Transverse colon (tissue), 4 donors: ENCODE data around the gene IMPDH1.

ENCODE experiments used
- POLR2AphosphoS5 ChIP-seq, 3 donors: sonication (generic); formaldehyde crosslinking; IDR thresholded peaks; one replicate each; pipeline ENCODE4 v1.6.1; 2016; ENCODE audit warnings: antibody characterized with exemption in 3 of 3
- TF ChIP-seq, protein P1 (sequence below), 5 experiments: fragments of 200-600 bp in 3 of 5; fragments of 450-650 bp in 2 of 5; sonication (generic) in 3 of 5; IDR thresholded peaks; 1 replicate in 2 of 5; 2 replicates in 3 of 5; pipeline ENCODE4 v1.5.1; 2016 to 2017; ENCODE audit warnings: antibody characterized with exemption in 5 of 5, inconsistent platforms in 3 of 5, mild to moderate bottlenecking in 2 of 5, moderate library complexity in 1 of 5

DNA sequence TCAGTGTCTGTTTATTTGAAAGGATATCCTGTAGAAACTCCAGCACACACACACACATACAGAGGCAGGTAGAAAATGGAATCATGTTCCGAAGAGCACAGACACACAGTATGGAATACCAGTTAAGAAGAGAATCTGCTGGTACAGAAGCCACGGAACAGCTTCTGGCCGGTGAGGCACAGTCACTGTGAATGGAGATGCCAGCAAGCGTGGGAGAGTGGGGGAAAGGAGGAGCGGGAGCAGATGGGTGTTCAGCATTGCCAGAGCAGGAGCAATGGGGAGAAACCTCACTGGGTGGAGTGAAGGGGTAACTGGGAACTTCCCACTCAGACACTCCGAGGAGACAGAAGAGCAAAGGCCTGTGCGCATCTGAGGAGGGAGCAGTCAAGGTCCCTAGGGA, 9.5 kb upstream of the IMPDH1 start:
- TF ChIP-seq POLR2AphosphoS5 (IDR thresholded peaks at IDR 0.05): no peak
- TF ChIP-seq, protein P1, sequence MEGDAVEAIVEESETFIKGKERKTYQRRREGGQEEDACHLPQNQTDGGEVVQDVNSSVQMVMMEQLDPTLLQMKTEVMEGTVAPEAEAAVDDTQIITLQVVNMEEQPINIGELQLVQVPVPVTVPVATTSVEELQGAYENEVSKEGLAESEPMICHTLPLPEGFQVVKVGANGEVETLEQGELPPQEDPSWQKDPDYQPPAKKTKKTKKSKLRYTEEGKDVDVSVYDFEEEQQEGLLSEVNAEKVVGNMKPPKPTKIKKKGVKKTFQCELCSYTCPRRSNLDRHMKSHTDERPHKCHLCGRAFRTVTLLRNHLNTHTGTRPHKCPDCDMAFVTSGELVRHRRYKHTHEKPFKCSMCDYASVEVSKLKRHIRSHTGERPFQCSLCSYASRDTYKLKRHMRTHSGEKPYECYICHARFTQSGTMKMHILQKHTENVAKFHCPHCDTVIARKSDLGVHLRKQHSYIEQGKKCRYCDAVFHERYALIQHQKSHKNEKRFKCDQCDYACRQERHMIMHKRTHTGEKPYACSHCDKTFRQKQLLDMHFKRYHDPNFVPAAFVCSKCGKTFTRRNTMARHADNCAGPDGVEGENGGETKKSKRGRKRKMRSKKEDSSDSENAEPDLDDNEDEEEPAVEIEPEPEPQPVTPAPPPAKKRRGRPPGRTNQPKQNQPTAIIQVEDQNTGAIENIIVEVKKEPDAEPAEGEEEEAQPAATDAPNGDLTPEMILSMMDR (IDR thresholded peaks at IDR 0.05): no peak
